Keratinocyte (primary cell): Measurements from ENCODE around the gene SOST. TPM values are rescaled to one million over a fixed set of nuclear protein-coding genes. Genes with fewer than 3 reads are reported as not detected.

Experiments
- DNase-seq: peaks from one replicate; pipeline ENCODE4 v3.0.0-alpha.2; 2011; ENCODE audit warnings: low read depth, missing footprints, low spot score
- FAIRE-seq: peaks from 2 replicates; lab custom pipeline; 2011; peaks lifted over from hg19 to GRCh38; lab: Jason Lieb, UNC
- H2AFZ ChIP-seq: 2 replicates; pipeline ENCODE4 v1.6.0; 2012; ENCODE audit warnings: low read length, control low read depth, inconsistent platforms; ENCODE audit not compliant: control insufficient read depth
- H3K27ac ChIP-seq: 2 replicates; pipeline ENCODE4 v1.5.1; 2011; ENCODE audit warnings: low read length; ENCODE audit not compliant: control insufficient read depth, insufficient read depth
- H3K27me3 ChIP-seq: 3 replicates; pipeline ENCODE4 v1.6.0; 2011; ENCODE audit warnings: low read length; ENCODE audit not compliant: control insufficient read depth, insufficient read depth; ENCODE audit errors: extremely low read depth
- H3K36me3 ChIP-seq, 2 experiments: 2 replicates in 1 of 2; 3 replicates in 1 of 2; pipeline ENCODE4 v1.5.1; 2011; ENCODE audit warnings: low read length in 2 of 2, mild to moderate bottlenecking in 1 of 2; ENCODE audit not compliant: control insufficient read depth in 2 of 2, insufficient read depth in 2 of 2; ENCODE audit errors: extremely low read depth in 1 of 2
- H3K4me1 ChIP-seq: 3 replicates; pipeline ENCODE4 v1.5.1; 2011; ENCODE audit warnings: low read length; ENCODE audit not compliant: control insufficient read depth, insufficient read depth; ENCODE audit errors: extremely low read depth
- H3K4me2 ChIP-seq: 3 replicates; pipeline ENCODE4 v1.6.0; 2011; ENCODE audit warnings: low read depth, low read length; ENCODE audit not compliant: control insufficient read depth, insufficient read depth; ENCODE audit errors: extremely low read depth
- H3K4me3 ChIP-seq, 3 experiments: fragments of 200-600 bp in 1 of 3; sonication (generic) in 1 of 3; 2 replicates in 2 of 3; 3 replicates in 1 of 3; pipeline ENCODE4 v1.5.1; 2011 to 2016; ENCODE audit warnings: low read length in 3 of 3, mild to moderate bottlenecking in 3 of 3, control low read depth in 2 of 3, inconsistent platforms in 1 of 3, low read depth in 1 of 3, mixed read lengths in 1 of 3, mixed run types in 1 of 3, moderate library complexity in 1 of 3; ENCODE audit not compliant: control insufficient read depth in 2 of 3, insufficient read depth in 2 of 3; ENCODE audit errors: extremely low read depth in 1 of 3
- H3K79me2 ChIP-seq: 2 replicates; pipeline ENCODE4 v1.6.0; 2012; ENCODE audit warnings: low read length; ENCODE audit not compliant: control insufficient read depth, insufficient read depth
- H3K9ac ChIP-seq: 3 replicates; pipeline ENCODE4 v1.6.0; 2011; ENCODE audit warnings: low read length; ENCODE audit not compliant: control insufficient read depth, insufficient read depth; ENCODE audit errors: extremely low read depth
- H3K9me1 ChIP-seq: 3 replicates; pipeline ENCODE4 v1.6.0; 2011; ENCODE audit warnings: low read length; ENCODE audit not compliant: control insufficient read depth, insufficient read depth; ENCODE audit errors: extremely low read depth
- H3K9me3 ChIP-seq: 2 replicates; pipeline ENCODE4 v1.5.1; 2012; ENCODE audit warnings: low read depth, low read length; ENCODE audit not compliant: control insufficient read depth
- H4K20me1 ChIP-seq: 3 replicates; pipeline ENCODE4 v1.6.0; 2011; ENCODE audit warnings: low read length; ENCODE audit not compliant: control insufficient read depth, insufficient read depth; ENCODE audit errors: extremely low read depth
- EZH2 ChIP-seq: IDR thresholded peaks from one replicate; pipeline ENCODE4 v1.6.1; 2012; ENCODE audit warnings: inconsistent platforms, mild to moderate bottlenecking, low read length, moderate library complexity
- dilution Hi-C: fragments of 300-500 bp; cut with MboI; formaldehyde crosslinking; loops from one replicate; pipeline ENCODE4 v1.7.0; 2020; ENCODE audit warnings: low sequenced_read_pairs; ENCODE audit not compliant: extremely low pct_ligation_motif_present
- polyA plus RNA-seq, 5 experiments: library from polyadenylated mRNA; depleted of rRNA in 3 of 5; stranded (reverse) in 3 of 5; stranded (forward) in 1 of 5; unstranded in 1 of 5; fragments of >200 nt; gene quantifications; 1 replicate in 1 of 5; 2 replicates in 3 of 5; 3 replicates in 1 of 5; pipeline versions ENCODE4 v1.2.1 to v1.2.3, GENCODE V29; 2011 to 2012; ENCODE audit warnings: missing spikeins in 2 of 5, low read depth in 1 of 5, low replicate concordance in 1 of 5
- TF ChIP-seq, protein P1 (sequence below), 3 experiments: IDR thresholded peaks in 1 of 3; conservative IDR thresholded peaks in 1 of 3; optimal IDR thresholded peaks in 1 of 3; 2 replicates in 2 of 3; 3 replicates in 1 of 3; pipeline versions ENCODE3 to v1.5.1; 2011; ENCODE audit warnings: low read length in 3 of 3, mild to moderate bottlenecking in 3 of 3, moderate library complexity in 2 of 3, control low read depth in 1 of 3, inconsistent platforms in 1 of 3; ENCODE audit not compliant: insufficient read depth in 2 of 3; ENCODE audit errors: extremely low read depth in 1 of 3

The SOST gene
- polyA plus RNA-seq, 1 donor (not counting 4 experiments of a cell fraction or from before 2014, with no cell fraction given): 0.04 TPM

DNA sequence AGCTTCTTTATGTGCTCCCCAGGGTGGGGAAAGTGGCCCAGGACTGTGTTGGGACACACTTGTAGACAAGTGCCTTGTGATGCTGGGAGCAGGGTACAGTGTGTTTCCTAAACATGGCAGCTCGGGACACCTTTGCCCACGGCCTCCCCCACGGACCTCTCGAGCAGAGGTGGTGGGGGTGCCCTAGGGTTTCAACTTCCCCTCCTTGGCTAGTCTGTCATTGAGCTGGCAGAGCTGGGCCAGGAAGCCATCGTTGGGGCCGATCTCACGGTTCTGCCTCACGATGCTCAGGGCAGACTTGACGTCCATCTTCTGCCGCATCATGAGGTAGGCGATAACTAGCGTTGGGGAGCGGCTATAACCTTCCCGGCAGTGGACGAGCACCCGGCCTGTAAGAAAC is 10.8 kb upstream of the SOST start:
- H3K4me2 ChIP-seq: no peak overlapping the region

DNA sequence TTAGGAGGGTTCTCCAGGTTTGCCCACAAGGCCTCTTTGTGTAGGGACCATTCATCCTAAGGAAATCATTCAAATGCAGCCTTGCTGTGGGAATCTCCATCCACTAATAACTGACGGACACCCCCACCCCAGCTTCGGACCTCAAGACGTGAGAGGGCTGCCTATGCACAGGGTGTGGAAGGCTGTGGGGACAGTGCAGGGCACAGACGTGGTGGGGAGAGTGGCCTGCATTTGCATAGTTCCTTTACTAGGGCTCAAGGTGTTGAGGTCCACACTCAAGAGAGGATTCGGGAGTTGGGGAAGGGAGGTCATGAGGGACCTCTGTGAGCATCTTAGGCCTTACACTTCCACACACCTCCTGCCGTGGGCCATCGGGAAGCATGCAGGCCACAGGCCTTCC is 10.4 kb upstream of the SOST start:
- Histone ChIP-seq H2AFZ (no peak overlapping the region), H3K4me1 (no peaks in the 10 kb centered on the region), H3K27ac (no peak overlapping the region), H3K27me3 (no peaks in the 10 kb centered on the region), H3K4me3 (no peak overlapping the region), H4K20me1 (peaks cover 2% of the 10 kb centered on the region), H3K4me2 (no peak overlapping the region), H3K9me1 (no peaks in the 10 kb centered on the region), H3K9ac (no peak overlapping the region), H3K79me2 (no peaks in the 10 kb centered on the region), H3K9me3 (no peaks in the 10 kb centered on the region), H3K36me3 (peaks cover 21 to 28% of the 10 kb centered on the region in 2 experiments)
- dilution Hi-C loops: loop anchor here (5.0 kb wide), 1 partner anchor 72 kb away; no protein-coding TSS in a partner anchor
- DNase-seq (no peak), FAIRE-seq (no peak)
- no peak for TF ChIP-seq EZH2
- TF ChIP-seq, protein P1, sequence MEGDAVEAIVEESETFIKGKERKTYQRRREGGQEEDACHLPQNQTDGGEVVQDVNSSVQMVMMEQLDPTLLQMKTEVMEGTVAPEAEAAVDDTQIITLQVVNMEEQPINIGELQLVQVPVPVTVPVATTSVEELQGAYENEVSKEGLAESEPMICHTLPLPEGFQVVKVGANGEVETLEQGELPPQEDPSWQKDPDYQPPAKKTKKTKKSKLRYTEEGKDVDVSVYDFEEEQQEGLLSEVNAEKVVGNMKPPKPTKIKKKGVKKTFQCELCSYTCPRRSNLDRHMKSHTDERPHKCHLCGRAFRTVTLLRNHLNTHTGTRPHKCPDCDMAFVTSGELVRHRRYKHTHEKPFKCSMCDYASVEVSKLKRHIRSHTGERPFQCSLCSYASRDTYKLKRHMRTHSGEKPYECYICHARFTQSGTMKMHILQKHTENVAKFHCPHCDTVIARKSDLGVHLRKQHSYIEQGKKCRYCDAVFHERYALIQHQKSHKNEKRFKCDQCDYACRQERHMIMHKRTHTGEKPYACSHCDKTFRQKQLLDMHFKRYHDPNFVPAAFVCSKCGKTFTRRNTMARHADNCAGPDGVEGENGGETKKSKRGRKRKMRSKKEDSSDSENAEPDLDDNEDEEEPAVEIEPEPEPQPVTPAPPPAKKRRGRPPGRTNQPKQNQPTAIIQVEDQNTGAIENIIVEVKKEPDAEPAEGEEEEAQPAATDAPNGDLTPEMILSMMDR (optimal IDR thresholded peaks at IDR 0.05 in 1 of 3, IDR thresholded peaks at IDR 0.05 in 1 of 3, conservative IDR thresholded peaks at IDR 0.05 in 1 of 3; ENCODE audit: extremely low read depth in 1 of 3, insufficient read depth in 2 of 3, low read length in 3 of 3): no peak

More for the DNA sequence above, 10.8 kb upstream of the SOST start:
- Histone ChIP-seq H3K79me2 (no peaks in the 10 kb centered on the region), H3K27me3 (no peaks in the 10 kb centered on the region), H3K9ac (no peak overlapping the region), H3K27ac (no peak overlapping the region), H3K36me3 (peaks cover 25 to 32% of the 10 kb centered on the region in 2 experiments), H3K4me1 (no peaks in the 10 kb centered on the region), H2AFZ (no peak overlapping the region), H3K9me3 (no peaks in the 10 kb centered on the region), H3K4me3 (no peak overlapping the region), H4K20me1 (peaks cover 2% of the 10 kb centered on the region), H3K9me1 (no peaks in the 10 kb centered on the region)
- dilution Hi-C loops: loop anchor here (5.0 kb wide), 1 partner anchor 72 kb away; no protein-coding TSS in a partner anchor
- DNase-seq (no peak), FAIRE-seq (no peak)
- TF ChIP-seq EZH2: no peak
- TF ChIP-seq, protein P1 (optimal IDR thresholded peaks at IDR 0.05 in 1 of 3, IDR thresholded peaks at IDR 0.05 in 1 of 3, conservative IDR thresholded peaks at IDR 0.05 in 1 of 3; ENCODE audit: extremely low read depth in 1 of 3, insufficient read depth in 2 of 3, low read length in 3 of 3): no peak
